GM12874 (cell line): Measurements from ENCODE around the gene CA5A.
A peak's percentile ranks its signal among the peaks of the same experiment; 100 is the strongest.

Experiments
- CTCF ChIP-seq: IDR thresholded peaks from 2 replicates; pipeline ENCODE4 v1.5.1; 2011; ENCODE audit warnings: low read depth, mild to moderate bottlenecking, control low read depth, low read length, moderate library complexity; ENCODE audit not compliant: insufficient read depth

CA5A gene

GRCh38 chr16:87953308-87954215, 17.2 kb upstream of the CA5A start:
- TF ChIP-seq CTCF, result no peak

GRCh38 chr16:87952751-87953150, 16.4 kb upstream of the CA5A start:
- TF ChIP-seq CTCF, result no peak

GRCh38 chr16:87951552-87952538, 15.5 kb upstream of the CA5A start:
- TF ChIP-seq CTCF, result peak; percentile 21; the same call in 1 of the 2 replicates

- peak; percentile 59 for TF ChIP-seq CTCF
These were observed 14.6 kb upstream of the CA5A start, which contains the start of gene BANP for GRCh38 chr16:87950765-87951551. Gene BANP (plus strand): TSS chr16:87951434. CDS start chr16:87975116, 23,682 bp downstream.

- no peak for TF ChIP-seq CTCF
These were observed 12.9 kb upstream of the CA5A start for GRCh38 chr16:87949071-87949744.

GRCh38 chr16:87948735-87949070, 12.4 kb upstream of the CA5A start:
- TF ChIP-seq CTCF, result no peak
